Heart right ventricle (tissue), 16 donors: ENCODE results near the gene LRRC45. TPM values are rescaled to one million over a fixed set of nuclear protein-coding genes. Genes with fewer than 3 reads are reported as not detected.

Source experiments
- ATAC-seq, 8 donors: fragments of 200-7000 bp; cut with Tn5 transposase; one replicate each; pipeline ENCODE4 v1.9.1; 2020; ENCODE audit warnings: mild to moderate bottlenecking in 8 of 8, moderate library complexity in 8 of 8, moderate number of reproducible peaks in 1 of 8
- DNase-seq, 2 donors: peaks; one replicate each; pipeline ENCODE4 v3.0.0-alpha.2; 2020
- H3K27ac ChIP-seq, 10 donors: fragments of 200-600 bp; sonication (generic) in 2 of 10; one replicate each; pipeline versions ENCODE4 v1.5.0 to v1.8.0; 2020 to 2022; ENCODE audit warnings: mild to moderate bottlenecking in 3 of 10
- H3K27me3 ChIP-seq, 7 donors: fragments of 200-600 bp; one replicate each; pipeline ENCODE4 v1.8.0; 2021 to 2022; ENCODE audit warnings: mild to moderate bottlenecking in 2 of 7
- H3K36me3 ChIP-seq, 9 donors: fragments of 200-600 bp; sonication (generic) in 1 of 9; one replicate each; pipeline versions ENCODE4 v1.5.0 to v1.8.0; 2020 to 2022; ENCODE audit warnings: mild to moderate bottlenecking in 2 of 9
- H3K4me1 ChIP-seq, 9 donors: fragments of 200-600 bp; sonication (generic) in 1 of 9; one replicate each; pipeline versions ENCODE4 v1.5.0 to v1.8.0; 2020 to 2022; ENCODE audit warnings: mild to moderate bottlenecking in 4 of 9
- H3K4me3 ChIP-seq, 10 donors: fragments of 200-600 bp; sonication (generic) in 2 of 10; one replicate each; pipeline versions ENCODE4 v1.5.0 to v1.8.0; 2020 to 2022; ENCODE audit warnings: mild to moderate bottlenecking in 7 of 10, moderate library complexity in 2 of 10
- H3K9me3 ChIP-seq, 11 donors: fragments of 200-600 bp in 10 of 11; sonication (generic) in 2 of 11; one replicate each; pipeline versions ENCODE4 v1.5.0 to v1.8.0; 2013 to 2022; ENCODE audit warnings: mild to moderate bottlenecking in 2 of 11, control low read depth in 1 of 11, moderate library complexity in 1 of 11
- CTCF ChIP-seq, 9 donors: fragments of 200-600 bp; sonication (generic) in 2 of 9; IDR thresholded peaks; one replicate each; pipeline versions ENCODE4 v1.5.0 to v1.8.0; 2021 to 2022; ENCODE audit warnings: antibody characterized with exemption in 9 of 9, mild to moderate bottlenecking in 5 of 9, moderate library complexity in 1 of 9
- WGBS, 2 donors: extraction: QIAGEN DNeasy Blood & Tissue Kit; methylation state at CpG; one replicate each; pipeline ENCODE4 v1.1.7; 2013; ENCODE audit warnings: inconsistent platforms in 1 of 2; 5-methylcytosine and 5-hydroxymethylcytosine counted together
- intact Hi-C, 10 donors: fragments of 100-400 bp; cut with DNase I; formaldehyde crosslinking; loops; one replicate each; pipeline versions ENCODE4 v1.11.1 to v1.14.2; 2022
- polyA plus RNA-seq, 2 donors: library from polyadenylated mRNA; stranded (reverse); fragments of 200-250 nt; gene quantifications; one replicate each; pipeline ENCODE4 v1.2.3, GENCODE V29; 2013
- total RNA-seq, 10 donors: library from RNA; stranded (reverse); fragmentation: NEBNext Ultra II Directional in 3 of 10; extraction: Animal tissue kit (Norgen Biotek cat#: 25700) in 3 of 10; gene quantifications; one replicate each; pipeline versions ENCODE4 v1.2.1 to v1.2.4, GENCODE V29; 2021 to 2023
- donor health status: Arrhythmogenic right ventricular cardiomyopathy.
- donor health status: ischemic (EF 13 %, LVEDD 7.1; RV severe dilation, severe dysfunction).
- donor health status: healthy with polysubstance abuse.
- donor health status: DM: no; HTN: yes; CAD: no.
- donor health status: DM: no; HTN: no; CAD: no.
- donor health status: ischemic (EF 25% LVEDD 6.9; RV normal size, moderate dysfunction).
- donor health status: ischemic (EF 25% LVEDD 5.7; RV mildly dilated, moderate dysfunction).
- donor health status: healthy.
- donor health status: DM: yes; HTN: yes; CAD: no.
- donor health status: Ischemic cardiomyopathy.
- donor health status: ischemic (EF 35%, LVEDD 5.7; RV mildly dilated, moderate dysfunction).
- donor health status: nonischemic (EF 11% LVEDD 7.7; RV severe dilation, severe dysfunction).
- donor health status: DM: yes; HTN: yes; CAD: no.
- donor health status: PGD.
- donor health status: ischemic (EF 29% LVEDD 5.4; RV normal size, mild dysfunction).
- donor health status: nonischemic (EF 23%, LVEDD 6.1; RV moderate dilation, normal function).

LRRC45 gene
- total and polyA plus RNA-seq, 12 donors = 2.2 to 10.4 (median 3.5) TPM

GRCh38 chr17:82045936-82046484 lies 22.9 kb downstream of the LRRC45 start:
- Histone ChIP-seq H3K4me1 (peaks cover 4 to 18% (median 12%) of the 10 kb centered on the region in 9 donors), H3K36me3 (peaks cover 0 to 36% (median 13%) of the 10 kb centered on the region in 9 donors), H3K9me3 (no peaks in the 10 kb centered on the region), H3K27me3 (no peaks in the 10 kb centered on the region), H3K4me3 (no peak overlapping the region), H3K27ac (no peak overlapping the region)
- DNase-seq (no peak), ATAC-seq (no peak)
- intact Hi-C loops = loop anchor here in 1 of 10 donors (10.0 kb wide), 1 partner anchor 59 kb away; no protein-coding TSS in a partner anchor
- no peak for TF ChIP-seq CTCF (IDR thresholded peaks at IDR 0.05)
- whole genome bisulfite sequencing, 2 donors = 83% methylated on average over 14 of the region's 14 CpGs

- no peaks in the 10 kb centered on the region for H3K27me3 ChIP-seq
- TF ChIP-seq CTCF (IDR thresholded peaks at IDR 0.05) = no peak
- ATAC-seq = no peak
- no peak overlapping the region for H3K27ac ChIP-seq
- peak in 1 of 2 donors; percentile 7 for DNase-seq
- H3K36me3 ChIP-seq = peaks cover 0 to 36% (median 13%) of the 10 kb centered on the region in 9 donors
- H3K4me1 ChIP-seq = peaks cover 4 to 20% (median 13%) of the 10 kb centered on the region in 9 donors
- WGBS, 2 donors = 92 to 93% methylated on average over 21 of the region's 21 CpGs
- H3K9me3 ChIP-seq = no peaks in the 10 kb centered on the region
- H3K4me3 ChIP-seq = no peak overlapping the region
- intact Hi-C loops = loop anchor here in 1 of 10 donors (10.0 kb wide), 1 partner anchor 58 kb away; no protein-coding TSS in a partner anchor
Observed at GRCh38 chr17:82046903-82047302, 23.8 kb downstream of the LRRC45 start.

- Histone ChIP-seq H3K36me3 (peaks cover 0 to 36% (median 13%) of the 10 kb centered on the region in 9 donors), H3K9me3 (no peaks in the 10 kb centered on the region), H3K27me3 (no peaks in the 10 kb centered on the region), H3K4me1 (peaks cover 5 to 23% (median 15%) of the 10 kb centered on the region in 9 donors), H3K27ac (no peak overlapping the region), H3K4me3 (no peak overlapping the region)
- WGBS, 2 donors = 89 to 95% methylated on average over 24 of the region's 24 CpGs
- peak in 1 of 2 donors; percentile 6 for DNase-seq
- no peak for ATAC-seq
- no peak for TF ChIP-seq CTCF (IDR thresholded peaks at IDR 0.05)
- intact Hi-C loops = loop anchor here in 1 of 10 donors (10.0 kb wide), 1 partner anchor 57 kb away; no protein-coding TSS in a partner anchor
Observed at GRCh38 chr17:82047379-82047778, 24.3 kb downstream of the LRRC45 start.

GRCh38 chr17:82047914-82048570 lies 24.9 kb downstream of the LRRC45 start:
- intact Hi-C loops = loop anchor here in 1 of 10 donors (10.0 kb wide), 1 partner anchor 57 kb away; no protein-coding TSS in a partner anchor
- H3K36me3 ChIP-seq = peaks cover 0 to 36% (median 13%) of the 10 kb centered on the region in 9 donors
- H3K9me3 ChIP-seq = no peaks in the 10 kb centered on the region
- TF ChIP-seq CTCF (IDR thresholded peaks at IDR 0.05) = no peak
- no peak for DNase-seq
- H3K4me1 ChIP-seq = peaks cover 10 to 29% (median 22%) of the 10 kb centered on the region in 9 donors
- H3K27me3 ChIP-seq = no peaks in the 10 kb centered on the region
- H3K27ac ChIP-seq = no peak overlapping the region
- H3K4me3 ChIP-seq = no peak overlapping the region
- no peak for ATAC-seq
- 92 to 93% methylated on average over 25 of the region's 25 CpGs for WGBS, 2 donors
